ENCODE data around the gene CCDC38. TPM values are rescaled to one million over a fixed set of nuclear protein-coding genes. Genes with fewer than 3 reads are reported as not detected.

The CCDC38 gene
- polyA plus RNA-seq, 1 donor from 2014 or later, result not detected

GRCh38 chr12:95951515-95951914 is 9.1 kb upstream of the CCDC38 start:
- no peaks in the 10 kb centered on the region for H3F3A ChIP-seq (ENCODE audit: insufficient read depth, low read length, poor library complexity, severe bottlenecking)
- H2AFZ ChIP-seq (ENCODE audit: low read depth, low read length), result no peak overlapping the region
- no peaks in the 10 kb centered on the region for H3K36me3 ChIP-seq (ENCODE audit: insufficient read depth, low read length)
- H3K9me2 ChIP-seq (ENCODE audit: insufficient read depth, low read length), result no peaks in the 10 kb centered on the region
- H4K20me1 ChIP-seq (ENCODE audit: insufficient read depth), result no peaks in the 10 kb centered on the region
- H3K79me2 ChIP-seq (replicated peaks; ENCODE audit: insufficient read depth, low read length), result no peaks in the 10 kb centered on the region
- no peak overlapping the region for H3K4me3 ChIP-seq (ENCODE audit: low read length)
- no peak overlapping the region for H3K4me2 ChIP-seq (ENCODE audit: low read length)
- no peak overlapping the region for H3K27ac ChIP-seq (ENCODE audit: low read length)
- no peak overlapping the region for H3K9ac ChIP-seq (ENCODE audit: low read length)
- no peaks in the 10 kb centered on the region for H3K27me3 ChIP-seq (ENCODE audit: insufficient read depth, low read depth, low read length)
- TF ChIP-seq MXI1 (conservative IDR thresholded peaks at IDR 0.05; ENCODE audit: poor library complexity, severe bottlenecking), result no peak
- no peak for TF ChIP-seq SMC3 (conservative IDR thresholded peaks at IDR 0.05; ENCODE audit: poor library complexity)
- TF ChIP-seq EP300 (conservative IDR thresholded peaks at IDR 0.05; ENCODE audit: poor library complexity, severe bottlenecking), result no peak
- no peak for TF ChIP-seq EZH2 (IDR thresholded peaks at IDR 0.05; ENCODE audit: borderline replicate concordance, insufficient read depth, low read length, poor library complexity, severe bottlenecking)
- TF ChIP-seq POLR2AphosphoS5 (IDR thresholded peaks at IDR 0.05), result no peak
- TF ChIP-seq, protein P1, sequence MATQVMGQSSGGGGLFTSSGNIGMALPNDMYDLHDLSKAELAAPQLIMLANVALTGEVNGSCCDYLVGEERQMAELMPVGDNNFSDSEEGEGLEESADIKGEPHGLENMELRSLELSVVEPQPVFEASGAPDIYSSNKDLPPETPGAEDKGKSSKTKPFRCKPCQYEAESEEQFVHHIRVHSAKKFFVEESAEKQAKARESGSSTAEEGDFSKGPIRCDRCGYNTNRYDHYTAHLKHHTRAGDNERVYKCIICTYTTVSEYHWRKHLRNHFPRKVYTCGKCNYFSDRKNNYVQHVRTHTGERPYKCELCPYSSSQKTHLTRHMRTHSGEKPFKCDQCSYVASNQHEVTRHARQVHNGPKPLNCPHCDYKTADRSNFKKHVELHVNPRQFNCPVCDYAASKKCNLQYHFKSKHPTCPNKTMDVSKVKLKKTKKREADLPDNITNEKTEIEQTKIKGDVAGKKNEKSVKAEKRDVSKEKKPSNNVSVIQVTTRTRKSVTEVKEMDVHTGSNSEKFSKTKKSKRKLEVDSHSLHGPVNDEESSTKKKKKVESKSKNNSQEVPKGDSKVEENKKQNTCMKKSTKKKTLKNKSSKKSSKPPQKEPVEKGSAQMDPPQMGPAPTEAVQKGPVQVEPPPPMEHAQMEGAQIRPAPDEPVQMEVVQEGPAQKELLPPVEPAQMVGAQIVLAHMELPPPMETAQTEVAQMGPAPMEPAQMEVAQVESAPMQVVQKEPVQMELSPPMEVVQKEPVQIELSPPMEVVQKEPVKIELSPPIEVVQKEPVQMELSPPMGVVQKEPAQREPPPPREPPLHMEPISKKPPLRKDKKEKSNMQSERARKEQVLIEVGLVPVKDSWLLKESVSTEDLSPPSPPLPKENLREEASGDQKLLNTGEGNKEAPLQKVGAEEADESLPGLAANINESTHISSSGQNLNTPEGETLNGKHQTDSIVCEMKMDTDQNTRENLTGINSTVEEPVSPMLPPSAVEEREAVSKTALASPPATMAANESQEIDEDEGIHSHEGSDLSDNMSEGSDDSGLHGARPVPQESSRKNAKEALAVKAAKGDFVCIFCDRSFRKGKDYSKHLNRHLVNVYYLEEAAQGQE (IDR thresholded peaks at IDR 0.05; ENCODE audit: borderline replicate concordance), result no peak
- TF ChIP-seq TAF1 (IDR thresholded peaks at IDR 0.05; ENCODE audit: low read depth), result no peak
- TF ChIP-seq, protein P2, sequence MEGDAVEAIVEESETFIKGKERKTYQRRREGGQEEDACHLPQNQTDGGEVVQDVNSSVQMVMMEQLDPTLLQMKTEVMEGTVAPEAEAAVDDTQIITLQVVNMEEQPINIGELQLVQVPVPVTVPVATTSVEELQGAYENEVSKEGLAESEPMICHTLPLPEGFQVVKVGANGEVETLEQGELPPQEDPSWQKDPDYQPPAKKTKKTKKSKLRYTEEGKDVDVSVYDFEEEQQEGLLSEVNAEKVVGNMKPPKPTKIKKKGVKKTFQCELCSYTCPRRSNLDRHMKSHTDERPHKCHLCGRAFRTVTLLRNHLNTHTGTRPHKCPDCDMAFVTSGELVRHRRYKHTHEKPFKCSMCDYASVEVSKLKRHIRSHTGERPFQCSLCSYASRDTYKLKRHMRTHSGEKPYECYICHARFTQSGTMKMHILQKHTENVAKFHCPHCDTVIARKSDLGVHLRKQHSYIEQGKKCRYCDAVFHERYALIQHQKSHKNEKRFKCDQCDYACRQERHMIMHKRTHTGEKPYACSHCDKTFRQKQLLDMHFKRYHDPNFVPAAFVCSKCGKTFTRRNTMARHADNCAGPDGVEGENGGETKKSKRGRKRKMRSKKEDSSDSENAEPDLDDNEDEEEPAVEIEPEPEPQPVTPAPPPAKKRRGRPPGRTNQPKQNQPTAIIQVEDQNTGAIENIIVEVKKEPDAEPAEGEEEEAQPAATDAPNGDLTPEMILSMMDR (IDR thresholded peaks at IDR 0.05; ENCODE audit: poor library complexity, severe bottlenecking), result no peak
- no peak for TF ChIP-seq RAD21 (conservative IDR thresholded peaks at IDR 0.05)
- H3K9me3 ChIP-seq (ENCODE audit: low read length), result no peaks in the 10 kb centered on the region

GRCh38 chr12:95949477-95950206 is 7.2 kb upstream of the CCDC38 start:
- Histone ChIP-seq H3K79me2 (replicated peaks; ENCODE audit: insufficient read depth, low read length) (no peaks in the 10 kb centered on the region), H3K27ac (ENCODE audit: low read length) (no peak overlapping the region), H3K9me2 (ENCODE audit: insufficient read depth, low read length) (no peaks in the 10 kb centered on the region), H3F3A (ENCODE audit: insufficient read depth, low read length, poor library complexity, severe bottlenecking) (no peaks in the 10 kb centered on the region), H3K4me2 (ENCODE audit: low read length) (no peak overlapping the region), H4K20me1 (ENCODE audit: insufficient read depth) (no peaks in the 10 kb centered on the region), H2AFZ (ENCODE audit: low read depth, low read length) (no peak overlapping the region), H3K36me3 (ENCODE audit: insufficient read depth, low read length) (no peaks in the 10 kb centered on the region), H3K27me3 (ENCODE audit: insufficient read depth, low read depth, low read length) (no peaks in the 10 kb centered on the region), H3K4me3 (ENCODE audit: low read length) (no peak overlapping the region), H3K9ac (ENCODE audit: low read length) (no peak overlapping the region), H3K9me3 (ENCODE audit: low read length) (no peaks in the 10 kb centered on the region)
- TF ChIP-seq, protein P1 (IDR thresholded peaks at IDR 0.05; ENCODE audit: borderline replicate concordance), result no peak
- no peak for TF ChIP-seq MXI1 (conservative IDR thresholded peaks at IDR 0.05; ENCODE audit: poor library complexity, severe bottlenecking)
- TF ChIP-seq SMC3 (conservative IDR thresholded peaks at IDR 0.05; ENCODE audit: poor library complexity), result no peak
- no peak for TF ChIP-seq TAF1 (IDR thresholded peaks at IDR 0.05; ENCODE audit: low read depth)
- TF ChIP-seq RAD21 (conservative IDR thresholded peaks at IDR 0.05), result no peak
- TF ChIP-seq, protein P2 (IDR thresholded peaks at IDR 0.05; ENCODE audit: poor library complexity, severe bottlenecking), result no peak
- TF ChIP-seq POLR2AphosphoS5 (IDR thresholded peaks at IDR 0.05), result no peak
- TF ChIP-seq EP300 (conservative IDR thresholded peaks at IDR 0.05; ENCODE audit: poor library complexity, severe bottlenecking), result no peak
- no peak for TF ChIP-seq EZH2 (IDR thresholded peaks at IDR 0.05; ENCODE audit: borderline replicate concordance, insufficient read depth, low read length, poor library complexity, severe bottlenecking)

Data from neural cell (in vitro differentiated cells).